Loucy (cell line): Measurements from ENCODE around the gene PREX1.

Source experiments
- CTCF ChIP-seq: fragments of 200-600 bp; sonication (generic); conservative IDR thresholded peaks from 2 replicates; pipeline ENCODE4 v1.5.1; 2014; ENCODE audit warnings: mild to moderate bottlenecking, antibody characterized with exemption, low read length
- EZH2phosphoT487 ChIP-seq: fragments of 200-600 bp; IDR thresholded peaks from 2 replicates; pipeline ENCODE4 v1.6.1; 2018; ENCODE audit warnings: antibody characterized with exemption, mild to moderate bottlenecking, moderate library complexity, borderline replicate concordance

DNA sequence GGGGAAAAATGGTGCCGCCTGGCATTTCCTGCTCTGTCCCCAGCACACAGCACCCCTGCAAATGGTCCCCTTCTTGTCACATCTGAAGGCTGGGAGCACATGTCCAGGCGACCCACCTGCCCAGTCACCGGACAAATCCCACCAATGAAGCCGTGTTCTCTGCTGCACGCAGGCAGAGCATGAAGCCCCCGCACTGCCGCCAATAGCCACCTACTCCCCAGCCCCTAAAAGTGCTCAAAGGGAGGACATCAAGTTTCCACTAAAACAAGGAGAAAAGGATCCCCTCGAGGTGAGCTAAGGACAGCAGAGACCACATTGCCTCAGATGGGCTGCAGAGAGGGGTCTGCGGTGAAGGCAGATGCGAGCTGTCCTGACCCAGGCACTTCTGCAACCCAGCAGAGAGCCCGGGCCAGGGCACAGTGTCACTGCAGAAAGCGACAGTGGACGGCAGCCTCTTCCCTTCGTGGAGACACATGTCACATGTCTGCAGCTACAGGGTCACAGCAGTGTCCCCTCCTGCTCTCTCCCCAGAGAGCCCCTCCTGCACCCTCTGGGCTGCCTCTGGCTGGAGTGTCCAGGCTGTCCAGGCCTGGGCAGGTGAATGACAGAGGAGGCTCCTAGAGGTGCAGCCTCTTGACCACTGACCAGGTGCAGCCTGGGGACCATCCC is 221.5 kb downstream of the PREX1 start:
- TF ChIP-seq CTCF (no peak), EZH2phosphoT487 (no peak)
